Effector memory CD8-positive, alpha-beta T cell (primary cell): ENCODE measurements around the gene OR51E2.

Experiments used
- ATAC-seq: fragments of 150-1000 bp; cut with Tn5 transposase; replicated peaks from 2 replicates; pipeline ENCODE4 v1.10.0; 2021; ENCODE audit warnings: mild to moderate bottlenecking, moderate library complexity
- DNase-seq, 3 experiments: peaks; one replicate each; pipeline ENCODE4 v3.0.0; 2021
- H3K27ac Mint-ChIP-seq, 2 donors: one replicate each; pipeline ENCODE4 v1.8.0; 2022; ENCODE audit warnings: mild to moderate bottlenecking in 2 of 2, mixed read lengths in 2 of 2, moderate library complexity in 2 of 2
- H3K27me3 Mint-ChIP-seq, 2 donors: one replicate each; pipeline ENCODE4 v1.8.0; 2022; ENCODE audit warnings: mixed read lengths in 2 of 2
- H3K36me3 Mint-ChIP-seq: one replicate; pipeline ENCODE4 v1.8.0; 2022; ENCODE audit warnings: mild to moderate bottlenecking, moderate library complexity, mixed read lengths; ENCODE audit not compliant: insufficient read depth
- H3K4me1 Mint-ChIP-seq, 2 donors: one replicate each; pipeline ENCODE4 v1.8.0; 2022; ENCODE audit warnings: low read depth in 2 of 2, mixed read lengths in 2 of 2
- H3K4me3 Mint-ChIP-seq, 2 donors: one replicate each; pipeline ENCODE4 v1.8.0; 2022; ENCODE audit warnings: mild to moderate bottlenecking in 2 of 2, mixed read lengths in 2 of 2, moderate library complexity in 2 of 2
- H3K9me3 Mint-ChIP-seq, 2 donors: one replicate each; pipeline ENCODE4 v1.8.0; 2022; ENCODE audit warnings: mixed read lengths in 2 of 2

OR51E2 gene

DNA sequence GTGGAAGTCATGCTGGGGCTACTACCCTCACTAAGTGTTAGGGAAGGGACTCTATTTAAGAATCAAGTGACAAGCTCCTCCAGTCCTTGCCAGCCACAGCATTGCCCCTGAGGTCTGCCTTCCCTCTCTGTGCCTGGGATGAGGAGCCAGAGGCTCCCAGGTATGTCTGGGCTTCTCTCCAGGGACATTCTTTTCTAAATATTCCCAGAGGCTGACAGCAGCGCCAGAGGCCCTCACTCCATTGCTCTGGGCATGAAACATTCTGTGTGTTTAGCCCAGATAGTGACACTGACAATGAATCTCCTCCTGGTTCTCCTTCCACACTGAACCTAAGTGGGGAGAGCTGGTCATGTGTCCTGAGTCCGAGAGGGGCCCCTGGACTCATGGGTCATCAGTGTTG, 51.7 kb downstream of the OR51E2 start:
- H3K9me3 Mint-ChIP-seq, result no peaks in the 10 kb centered on the region
- H3K27me3 Mint-ChIP-seq, result peaks cover 34% of the 10 kb centered on the region in 2 donors
- no peak overlapping the region for H3K4me3 Mint-ChIP-seq
- H3K36me3 Mint-ChIP-seq, result no peaks in the 10 kb centered on the region
- DNase-seq (no peak), ATAC-seq (no peak)
- no peak overlapping the region for H3K27ac Mint-ChIP-seq
- H3K4me1 Mint-ChIP-seq, result no peaks in the 10 kb centered on the region

DNA sequence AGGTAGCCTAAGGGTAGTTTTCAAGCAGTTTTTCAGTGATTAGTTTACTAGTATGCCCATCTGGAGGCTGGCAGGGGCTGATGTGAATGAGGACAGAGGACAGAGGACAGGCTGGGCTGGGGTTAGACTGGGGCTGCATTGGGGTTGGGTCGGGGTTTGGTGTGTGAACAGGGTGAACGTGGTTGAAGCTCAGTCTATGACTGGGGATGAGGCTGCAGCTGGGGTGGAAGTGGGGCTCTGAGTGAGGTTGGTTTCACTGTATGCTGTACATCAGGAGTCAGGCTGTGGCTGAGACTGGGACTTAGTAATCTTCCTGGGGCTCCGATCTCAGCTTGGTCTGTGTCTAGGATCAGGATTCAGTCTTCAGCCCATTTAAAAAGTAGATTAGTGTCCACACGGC, 53.4 kb downstream of the OR51E2 start:
- Mint-ChIP-seq H3K36me3 (no peaks in the 10 kb centered on the region), H3K27me3 (peaks cover 35 to 45% of the 10 kb centered on the region in 2 donors), H3K27ac (no peak overlapping the region), H3K9me3 (no peaks in the 10 kb centered on the region), H3K4me1 (no peaks in the 10 kb centered on the region), H3K4me3 (no peak overlapping the region)
- no peak for ATAC-seq
- no peak for DNase-seq

DNA sequence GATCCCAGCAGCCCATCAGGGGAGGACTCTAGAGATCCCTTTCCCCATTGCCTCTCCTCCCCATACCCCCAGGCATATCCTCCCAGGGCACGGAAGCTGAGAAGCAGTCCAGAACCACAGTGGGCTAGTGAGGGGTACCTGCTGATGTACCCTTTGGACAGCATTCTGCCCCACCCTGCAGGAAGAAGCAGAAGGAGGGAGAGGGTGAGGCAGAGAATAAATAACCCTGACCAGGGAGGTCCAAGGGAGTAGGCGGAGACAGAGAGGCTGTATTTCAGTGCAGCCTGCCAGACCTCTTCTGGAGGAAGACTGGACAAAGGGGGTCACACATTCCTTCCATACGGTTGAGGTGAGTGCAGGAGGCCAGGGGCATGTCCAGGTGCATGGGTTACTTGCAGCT, 54.0 kb downstream of the OR51E2 start, which contains the start of gene OR51E1:
Gene OR51E1 (plus strand): TSS at position 301 of the 400 bp plus-strand sequence. CDS start 8,545 bp downstream, outside the sequence.
- no peak for DNase-seq
- H3K27ac Mint-ChIP-seq, result no peak within 1 kb of the TSS
- H3K9me3 Mint-ChIP-seq, result no peaks in the 10 kb centered on the region
- H3K4me1 Mint-ChIP-seq, result no peaks in the 10 kb centered on the region
- peaks cover 35 to 45% of the 10 kb centered on the region in 2 donors for H3K27me3 Mint-ChIP-seq
- no peaks in the 10 kb centered on the region for H3K36me3 Mint-ChIP-seq
- H3K4me3 Mint-ChIP-seq, result no peak within 1 kb of the TSS
- ATAC-seq, result no peak

DNA sequence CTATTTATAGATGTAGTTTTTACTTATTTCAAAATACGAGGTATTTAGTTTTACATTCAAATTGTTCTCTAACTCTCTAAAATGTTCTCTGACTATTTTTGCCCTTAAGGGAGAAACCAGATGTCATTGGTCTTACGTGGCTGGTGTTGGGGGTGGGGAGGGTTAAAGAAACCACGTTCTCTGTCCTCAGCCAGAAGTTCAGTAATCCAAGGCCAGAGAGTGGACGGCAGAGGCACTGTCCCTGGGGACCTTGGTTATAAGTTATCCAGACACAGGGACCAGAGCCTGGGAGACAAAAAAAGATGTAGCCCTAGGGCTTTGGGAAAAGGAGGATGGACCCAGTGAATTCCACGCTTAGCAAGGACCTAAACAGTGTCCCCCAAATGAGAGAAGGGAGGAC, 54.6 kb downstream of the OR51E2 start:
- Mint-ChIP-seq H3K4me3 (no peak overlapping the region), H3K4me1 (no peaks in the 10 kb centered on the region), H3K36me3 (no peaks in the 10 kb centered on the region), H3K27ac (no peak overlapping the region), H3K27me3 (peaks cover 35 to 45% of the 10 kb centered on the region in 2 donors), H3K9me3 (no peaks in the 10 kb centered on the region)
- no peak for DNase-seq
- ATAC-seq, result no peak

DNA sequence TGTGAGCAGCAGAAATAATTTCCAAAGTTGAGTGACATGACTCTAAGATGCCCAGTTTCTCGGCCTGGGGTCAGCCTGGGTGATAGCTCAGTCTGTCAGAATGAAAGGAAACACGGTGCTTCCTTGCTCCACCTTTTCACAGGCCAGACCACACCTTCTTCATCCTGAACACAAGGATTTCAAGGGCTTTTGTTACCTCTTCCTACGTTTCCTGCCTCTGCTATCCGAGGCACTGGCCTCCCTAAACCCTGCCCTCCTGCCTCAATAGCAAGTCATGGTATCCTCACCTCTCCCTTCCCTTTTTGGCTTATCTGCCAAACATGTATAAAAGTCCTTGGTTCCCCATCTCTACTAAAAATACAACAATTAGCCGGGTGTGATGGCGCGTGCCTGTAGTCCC, 55.6 kb downstream of the OR51E2 start:
- Mint-ChIP-seq H3K27me3 (peaks cover 35 to 45% of the 10 kb centered on the region in 2 donors), H3K4me3 (no peak overlapping the region), H3K9me3 (no peaks in the 10 kb centered on the region), H3K27ac (no peak overlapping the region), H3K4me1 (no peaks in the 10 kb centered on the region), H3K36me3 (no peaks in the 10 kb centered on the region)
- DNase-seq (no peak), ATAC-seq (no peak)

DNA sequence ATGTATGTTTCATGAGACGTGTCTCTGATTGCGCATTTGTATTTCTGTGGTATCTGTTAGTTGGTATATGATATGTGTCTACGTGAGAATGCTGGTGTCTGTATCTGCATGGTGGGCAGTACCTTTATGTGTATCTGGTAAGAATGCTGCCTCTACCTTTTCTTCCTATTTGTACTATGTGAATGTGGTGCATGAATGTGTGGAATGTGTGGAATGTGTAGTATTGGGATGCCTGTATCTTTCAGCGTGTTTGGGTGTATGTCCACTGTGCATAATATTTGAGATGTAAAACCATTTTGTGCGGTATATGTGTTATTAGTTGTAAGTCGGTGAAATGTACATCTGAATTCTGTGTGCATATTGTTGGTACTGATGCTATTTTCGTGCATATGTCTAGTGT, 56.2 kb downstream of the OR51E2 start:
- no peak overlapping the region for H3K4me3 Mint-ChIP-seq
- DNase-seq (no peak), ATAC-seq (no peak)
- peaks cover 35 to 45% of the 10 kb centered on the region in 2 donors for H3K27me3 Mint-ChIP-seq
- H3K4me1 Mint-ChIP-seq, result no peaks in the 10 kb centered on the region
- no peaks in the 10 kb centered on the region for H3K36me3 Mint-ChIP-seq
- no peak overlapping the region for H3K27ac Mint-ChIP-seq
- no peaks in the 10 kb centered on the region for H3K9me3 Mint-ChIP-seq

DNA sequence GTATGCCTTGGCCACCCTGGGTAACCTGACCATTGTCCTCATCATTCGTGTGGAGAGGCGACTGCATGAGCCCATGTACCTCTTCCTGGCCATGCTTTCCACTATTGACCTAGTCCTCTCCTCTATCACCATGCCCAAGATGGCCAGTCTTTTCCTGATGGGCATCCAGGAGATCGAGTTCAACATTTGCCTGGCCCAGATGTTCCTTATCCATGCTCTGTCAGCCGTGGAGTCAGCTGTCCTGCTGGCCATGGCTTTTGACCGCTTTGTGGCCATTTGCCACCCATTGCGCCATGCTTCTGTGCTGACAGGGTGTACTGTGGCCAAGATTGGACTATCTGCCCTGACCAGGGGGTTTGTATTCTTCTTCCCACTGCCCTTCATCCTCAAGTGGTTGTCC, 57.7 kb downstream of the OR51E2 start:
- Mint-ChIP-seq H3K36me3 (no peaks in the 10 kb centered on the region), H3K27ac (no peak overlapping the region), H3K9me3 (no peaks in the 10 kb centered on the region), H3K27me3 (peaks cover 30 to 45% of the 10 kb centered on the region in 2 donors), H3K4me3 (no peak overlapping the region), H3K4me1 (no peaks in the 10 kb centered on the region)
- DNase-seq, result no peak
- ATAC-seq, result no peak

DNA sequence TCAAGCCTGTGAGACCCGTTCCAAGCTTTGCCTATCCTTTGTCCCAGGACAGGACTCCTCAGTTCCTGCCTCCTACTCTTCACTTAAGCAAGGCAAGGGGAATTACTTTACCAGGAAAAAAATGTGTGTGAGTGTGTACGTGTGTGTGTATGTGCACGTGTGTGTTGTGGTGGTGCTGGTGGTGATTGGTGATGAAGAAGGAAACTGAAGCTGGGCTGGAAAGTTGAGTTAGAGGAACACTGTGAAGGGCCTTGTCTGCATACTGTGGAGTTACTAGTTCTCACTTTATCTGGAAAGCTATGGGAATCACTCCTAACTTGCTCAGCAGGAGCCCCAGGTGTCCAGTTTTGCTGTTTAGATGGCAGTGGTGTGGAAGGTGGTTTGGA, 60.0 kb downstream of the OR51E2 start:
- Mint-ChIP-seq H3K9me3 (no peaks in the 10 kb centered on the region), H3K27ac (no peak overlapping the region), H3K4me1 (no peaks in the 10 kb centered on the region), H3K36me3 (no peaks in the 10 kb centered on the region), H3K27me3 (peaks cover 13 to 27% of the 10 kb centered on the region in 2 donors), H3K4me3 (no peak overlapping the region)
- DNase-seq (no peak), ATAC-seq (no peak)

DNA sequence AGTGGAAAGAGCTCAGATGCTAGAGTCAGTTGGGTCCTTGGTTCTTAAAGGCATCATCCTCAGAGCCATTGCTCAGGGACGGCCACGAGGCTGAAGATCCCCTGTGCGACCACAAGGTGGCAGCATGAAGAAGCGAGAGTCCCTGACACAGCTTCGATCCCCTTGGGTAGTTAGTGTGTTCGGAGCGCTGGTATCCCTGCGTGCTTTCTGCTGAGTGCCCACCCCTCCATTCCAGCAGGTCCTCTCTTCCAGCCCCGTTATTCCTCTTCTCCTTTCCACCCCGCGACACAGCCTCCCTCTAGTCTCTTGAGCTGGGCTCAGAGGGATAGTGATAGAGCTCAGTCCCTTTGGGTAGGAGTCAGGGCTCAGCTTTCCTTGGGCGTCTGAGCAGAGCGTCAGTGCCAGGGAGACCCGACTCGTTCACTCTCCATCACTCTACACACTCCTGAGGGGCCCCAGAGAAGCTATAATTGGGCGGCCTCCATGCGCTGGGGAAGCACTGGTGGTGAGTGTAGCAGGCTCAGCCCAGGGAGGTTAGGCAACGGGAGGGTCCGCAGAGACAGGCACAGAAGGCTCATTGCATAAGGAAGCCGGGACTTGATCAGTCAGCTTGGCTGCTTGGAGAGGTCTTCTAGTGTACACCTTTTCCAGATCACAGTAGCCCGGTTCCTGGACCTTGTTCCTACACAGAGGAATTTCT, 60.5 kb downstream of the OR51E2 start, which contains the start of gene OR51D1:
Gene OR51D1 (plus strand): TSS at position 516 of the 700 bp plus-strand sequence. CDS start 2,314 bp downstream, outside the sequence.
- no peaks in the 10 kb centered on the region for H3K4me1 Mint-ChIP-seq
- H3K36me3 Mint-ChIP-seq, result no peaks in the 10 kb centered on the region
- DNase-seq, result peak; percentile 63 to 72 (median 67)
- peaks cover 11 to 23% of the 10 kb centered on the region in 2 donors for H3K27me3 Mint-ChIP-seq
- no peak within 1 kb of the TSS for H3K27ac Mint-ChIP-seq
- H3K4me3 Mint-ChIP-seq, result no peak within 1 kb of the TSS
- no peaks in the 10 kb centered on the region for H3K9me3 Mint-ChIP-seq
- ATAC-seq, result peak; percentile 96

DNA sequence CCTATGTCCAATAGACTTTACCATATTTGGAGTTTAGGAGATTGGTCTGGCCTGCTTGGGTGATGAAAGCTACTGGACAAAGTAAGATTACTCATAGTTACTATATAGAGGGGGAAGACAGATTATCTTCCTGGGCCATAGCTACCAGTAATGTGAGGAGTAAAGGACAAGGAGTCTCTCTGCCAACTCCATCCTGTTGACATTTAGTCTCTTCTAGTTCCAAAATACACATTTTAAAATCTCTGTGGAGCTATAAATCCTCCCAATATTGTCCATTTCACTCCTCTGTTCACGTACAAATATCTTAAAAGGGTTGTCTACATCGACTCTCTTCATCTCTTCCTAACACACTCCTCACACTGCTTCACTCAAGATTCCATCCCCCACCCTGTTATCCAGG, 61.5 kb downstream of the OR51E2 start:
- peaks cover 13 to 18% of the 10 kb centered on the region in 2 donors for H3K27me3 Mint-ChIP-seq
- H3K27ac Mint-ChIP-seq, result no peak overlapping the region
- H3K4me1 Mint-ChIP-seq, result no peaks in the 10 kb centered on the region
- no peaks in the 10 kb centered on the region for H3K9me3 Mint-ChIP-seq
- H3K36me3 Mint-ChIP-seq, result no peaks in the 10 kb centered on the region
- ATAC-seq (no peak), DNase-seq (no peak)
- H3K4me3 Mint-ChIP-seq, result no peak overlapping the region
